ENCODE measurements around the gene PPP1R12B.
A peak's percentile ranks its signal among the peaks of the same experiment; 100 is the strongest.
"Not testable (repeated sequence)": the region's sequence is repeated elsewhere in the genome, so short reads cannot be mapped to it uniquely, and the experiment has no call there.

The PPP1R12B gene

GRCh38 chr1:202614363-202615207 is 266.1 kb downstream of the PPP1R12B start:
- DNase-seq (ENCODE audit: low spot score), result not testable (repeated sequence)

DNA sequence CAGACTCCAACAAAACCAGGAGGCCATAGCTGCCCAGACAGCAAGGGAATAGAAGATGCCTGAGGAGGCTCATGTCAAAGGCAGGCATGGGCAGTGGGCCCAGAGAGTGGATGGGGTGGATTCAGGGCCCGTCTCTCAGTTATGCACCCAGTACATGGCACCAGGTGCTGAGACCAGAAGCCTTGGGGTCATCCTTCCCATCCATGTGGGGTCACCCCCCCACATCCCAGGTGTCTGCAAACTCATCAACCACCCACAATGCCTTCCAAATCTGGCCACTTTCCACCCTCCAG is 266.7 kb downstream of the PPP1R12B start:
- not testable (repeated sequence) for DNase-seq (ENCODE audit: low spot score)

DNA sequence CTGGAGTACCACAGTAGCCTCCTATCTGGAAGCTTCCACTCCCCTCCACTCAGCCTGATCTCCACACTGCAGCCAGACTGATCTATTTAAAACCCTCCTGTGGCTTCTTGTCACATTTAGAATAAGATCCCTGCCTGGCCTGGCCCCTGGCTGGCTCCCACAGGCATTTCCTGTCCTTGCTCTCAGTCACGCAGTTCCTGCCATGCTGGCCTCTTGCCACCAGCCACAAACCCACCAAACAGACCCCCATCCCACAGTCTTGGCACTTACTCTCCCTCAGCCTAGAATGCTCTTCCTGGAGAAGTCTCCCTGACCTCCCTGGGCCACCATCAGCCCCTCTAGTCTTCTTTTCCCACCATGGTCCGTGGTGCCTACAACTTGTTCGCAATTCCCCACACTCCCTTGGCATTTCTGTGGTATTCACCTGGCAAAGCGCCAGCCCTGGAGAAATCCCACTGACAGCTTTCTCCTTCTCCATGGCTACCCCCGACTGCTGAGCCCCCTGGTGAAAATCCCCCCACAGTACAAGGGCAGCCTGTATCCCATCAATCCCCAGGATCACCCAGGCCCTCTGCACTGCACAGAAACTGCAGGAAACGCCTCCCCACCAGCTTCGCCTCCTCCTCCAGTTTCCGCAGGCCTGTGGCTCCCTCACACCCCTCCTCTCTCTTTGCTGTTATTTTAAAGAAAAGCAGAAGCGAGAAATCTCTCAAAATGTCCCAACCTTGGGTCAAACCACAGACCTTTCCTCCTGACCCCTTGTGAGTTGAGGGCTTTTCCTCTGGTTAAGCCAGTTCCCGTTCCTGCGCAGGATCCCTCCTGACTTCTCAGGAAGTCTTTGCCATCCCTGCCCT is 267.2 kb downstream of the PPP1R12B start:
- peak; percentile 49 for DNase-seq (ENCODE audit: low spot score)

DNA sequence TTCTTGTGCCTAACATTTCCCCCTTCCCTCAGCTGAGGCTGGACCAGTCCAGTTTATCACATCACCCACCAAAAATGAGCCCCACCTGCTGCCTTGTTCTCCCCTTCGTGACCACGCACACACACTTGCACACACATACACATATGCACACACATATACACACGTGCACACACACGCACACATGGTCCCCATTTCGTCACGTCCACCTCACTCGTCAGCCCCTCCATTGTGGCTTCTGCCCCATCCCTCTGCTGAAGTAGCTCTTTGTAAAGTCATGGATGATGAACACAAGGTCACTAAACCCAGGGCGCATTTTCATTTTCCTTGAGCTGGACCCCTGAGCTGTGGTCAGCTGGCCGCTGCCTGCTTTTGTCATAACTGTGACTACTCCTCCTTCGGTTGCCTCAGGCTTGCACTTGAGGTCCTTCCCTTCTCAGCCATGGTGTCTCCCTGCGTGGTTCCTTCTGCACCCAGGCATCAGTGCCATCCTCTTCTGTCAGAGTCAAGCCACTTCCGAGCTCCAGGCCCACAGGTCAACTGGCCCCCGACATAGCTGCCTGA is 267.9 kb downstream of the PPP1R12B start:
- no peak for DNase-seq (ENCODE audit: low spot score)

GRCh38 chr1:202619012-202619411 is 270.5 kb downstream of the PPP1R12B start:
- not testable (repeated sequence) for DNase-seq (ENCODE audit: low spot score)

GRCh38 chr1:202619505-202619904 is 271.0 kb downstream of the PPP1R12B start:
- DNase-seq (ENCODE audit: low spot score), result no peak

- DNase-seq (ENCODE audit: low spot score), result not testable (repeated sequence)
Measured at GRCh38 chr1:202620036-202620435, 271.5 kb downstream of the PPP1R12B start.

DNA sequence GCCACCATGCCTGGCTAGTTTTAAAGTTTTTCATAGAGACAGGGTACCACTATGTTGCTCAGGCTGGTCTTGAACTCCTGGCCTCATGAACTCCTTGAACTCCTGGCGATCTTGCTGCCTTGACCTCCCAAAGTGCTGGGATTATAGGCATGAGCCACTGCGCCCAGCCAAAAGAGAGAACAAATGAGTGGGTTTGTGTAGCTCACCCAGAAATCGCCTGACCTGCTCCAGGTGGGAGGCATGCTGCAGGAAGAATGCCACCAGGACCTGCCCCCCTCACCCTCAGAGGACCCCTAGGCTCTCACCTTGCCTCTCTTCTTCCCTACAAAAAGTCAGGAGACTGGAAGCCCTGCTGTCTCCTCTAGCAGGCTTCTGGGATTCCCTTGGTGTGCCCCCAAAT is 272.9 kb downstream of the PPP1R12B start:
- no peak for DNase-seq (ENCODE audit: low spot score)

- DNase-seq (ENCODE audit: low spot score), result no peak
Measured at GRCh38 chr1:202622388-202622787, 273.9 kb downstream of the PPP1R12B start.

DNA sequence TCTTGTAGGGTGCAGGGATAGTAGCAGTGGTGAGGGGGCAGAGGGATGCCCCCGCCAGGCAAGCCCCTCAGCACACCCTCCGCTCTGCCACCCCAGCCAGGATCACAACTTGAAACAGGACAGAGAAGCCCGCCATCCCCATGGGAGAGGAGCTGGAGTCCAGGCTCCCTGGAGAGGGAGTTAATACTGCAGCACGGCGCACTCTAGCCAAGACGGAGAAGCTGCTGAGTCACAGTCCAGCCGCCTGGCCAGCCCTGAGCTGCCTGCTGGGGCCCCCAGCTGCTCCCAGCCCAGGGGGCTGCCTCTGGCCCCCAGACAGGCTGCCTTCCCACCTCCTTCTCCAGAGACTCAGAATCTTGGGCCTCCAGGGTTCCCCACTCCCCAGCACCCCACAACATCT is 274.6 kb downstream of the PPP1R12B start:
- DNase-seq (ENCODE audit: low spot score), result peak; percentile 40

DNA sequence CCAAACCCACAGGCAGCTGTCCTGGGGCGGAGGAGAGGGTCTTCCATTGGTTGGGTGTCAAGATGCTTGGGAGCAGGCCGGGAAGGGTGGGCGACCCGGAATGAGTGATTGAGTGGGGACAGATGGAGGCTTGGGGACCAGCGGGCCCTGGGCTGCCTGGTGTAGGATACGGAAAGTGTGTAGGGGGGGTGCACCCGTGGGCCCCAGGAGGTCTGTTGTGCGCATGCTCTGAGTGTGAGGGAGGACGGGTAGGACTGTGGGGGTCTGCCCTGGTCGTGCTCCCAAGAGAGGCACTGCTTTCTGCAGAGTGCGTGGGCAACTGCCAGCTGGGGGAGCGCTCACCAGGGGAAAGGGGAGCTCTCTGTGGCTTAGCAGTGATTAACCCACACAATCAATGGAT is 275.0 kb downstream of the PPP1R12B start:
- DNase-seq (ENCODE audit: low spot score), result not testable (repeated sequence)

- DNase-seq (ENCODE audit: low spot score), result no peak
Measured at GRCh38 chr1:202624088-202624780, 275.7 kb downstream of the PPP1R12B start.

DNA sequence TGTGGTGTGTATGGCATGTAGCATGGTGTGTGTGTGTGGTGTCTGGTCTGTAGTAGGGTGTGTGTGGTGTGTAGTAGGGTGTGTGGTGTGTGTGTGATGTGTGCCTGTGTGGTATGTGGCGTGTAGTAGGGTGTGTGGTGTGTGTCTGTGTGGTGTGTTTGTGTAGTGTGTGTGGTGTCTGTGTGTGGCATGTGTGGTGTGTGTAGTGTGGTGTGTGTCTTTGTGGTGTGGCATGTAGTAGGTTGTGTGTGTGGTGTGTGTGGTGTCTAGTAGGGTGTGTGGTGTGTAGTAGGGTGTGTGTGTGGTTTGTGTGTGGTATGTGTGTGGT is 276.2 kb downstream of the PPP1R12B start:
- no peak for DNase-seq (ENCODE audit: low spot score)

GRCh38 chr1:202625416-202626360 is 277.2 kb downstream of the PPP1R12B start:
- peak; percentile 78 for DNase-seq (ENCODE audit: low spot score)

DNA sequence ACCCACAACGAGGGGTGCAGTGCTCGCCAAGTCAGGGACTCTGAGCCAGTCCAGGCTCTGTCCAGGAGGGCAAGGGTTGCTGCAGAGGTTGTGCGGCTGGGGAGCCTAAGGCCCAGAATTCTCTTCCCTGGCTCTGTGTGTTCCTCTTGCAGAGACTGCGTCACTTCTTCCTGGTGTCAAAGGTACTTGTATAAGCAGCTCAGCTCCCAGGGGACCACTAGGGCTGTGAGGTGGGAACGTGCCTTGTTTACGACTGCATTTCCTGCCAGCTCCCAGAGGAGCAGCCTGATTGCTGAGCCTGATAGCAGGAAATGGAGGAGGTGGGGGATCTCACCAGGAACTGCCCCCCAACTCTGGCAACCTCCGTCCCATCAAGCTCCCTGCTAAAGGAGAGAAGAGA is 278.5 kb downstream of the PPP1R12B start:
- not testable (repeated sequence) for DNase-seq (ENCODE audit: low spot score)

- DNase-seq (ENCODE audit: low spot score), result no peak
Measured at GRCh38 chr1:202627841-202628565, 279.5 kb downstream of the PPP1R12B start.

- DNase-seq (ENCODE audit: low spot score), result no peak
Measured at GRCh38 chr1:202628646-202629215, 280.2 kb downstream of the PPP1R12B start.

GRCh38 chr1:202629257-202629811 is 280.8 kb downstream of the PPP1R12B start:
- not testable (repeated sequence) for DNase-seq (ENCODE audit: low spot score)

- not testable (repeated sequence) for DNase-seq (ENCODE audit: low spot score)
Measured at GRCh38 chr1:202630096-202630495, 281.6 kb downstream of the PPP1R12B start.

GRCh38 chr1:202630541-202630940 is 282.0 kb downstream of the PPP1R12B start:
- no peak for DNase-seq (ENCODE audit: low spot score)
